Neuronal stem cell (in vitro differentiated cells): Measurements from ENCODE around the gene MRPS24.

Experiments
- DNase-seq: peaks from one replicate; pipeline ENCODE4 v3.0.0-alpha.2; 2013; ENCODE audit warnings: low spot score
- H2AFZ ChIP-seq: one replicate; pipeline ENCODE4 v1.6.1; 2013; ENCODE audit warnings: mild to moderate bottlenecking, low read length, inconsistent platforms
- H2AK5ac ChIP-seq: 2 replicates; pipeline ENCODE4 v1.6.1; 2013; ENCODE audit warnings: low read depth, mild to moderate bottlenecking, inconsistent platforms, low read length, moderate library complexity, mixed read lengths
- H2BK120ac ChIP-seq: 2 replicates; pipeline ENCODE4 v1.6.1; 2013; ENCODE audit warnings: low read depth, mild to moderate bottlenecking, inconsistent platforms, low read length, moderate library complexity, mixed read lengths
- H2BK12ac ChIP-seq: one replicate; pipeline ENCODE4 v1.6.1; 2013; ENCODE audit warnings: low read length, inconsistent platforms
- H2BK15ac ChIP-seq: 2 replicates; pipeline ENCODE4 v1.6.1; 2013; ENCODE audit warnings: mild to moderate bottlenecking, low read length, inconsistent platforms, mixed read lengths
- H2BK5ac ChIP-seq: one replicate; pipeline ENCODE4 v1.6.1; 2013; ENCODE audit warnings: inconsistent platforms, mild to moderate bottlenecking, low read length, moderate library complexity
- H3K14ac ChIP-seq: one replicate; pipeline ENCODE4 v1.6.1; 2013; ENCODE audit warnings: low read length, inconsistent platforms
- H3K18ac ChIP-seq: 2 replicates; pipeline ENCODE4 v1.6.1; 2013; ENCODE audit warnings: low read length, inconsistent platforms
- H3K23ac ChIP-seq: 2 replicates; pipeline ENCODE4 v1.6.1; 2013; ENCODE audit warnings: low read depth, mild to moderate bottlenecking, mixed read lengths, low read length, inconsistent platforms; ENCODE audit not compliant: poor library complexity
- H3K27ac ChIP-seq: replicated peaks from 3 replicates; pipeline ENCODE4 v1.5.1; 2013; ENCODE audit warnings: low read length, inconsistent platforms
- H3K27me3 ChIP-seq, 3 experiments: 2 replicates each; pipeline ENCODE4 v1.6.1; 2013; ENCODE audit warnings: low read length in 3 of 3, mild to moderate bottlenecking in 2 of 3, inconsistent platforms in 1 of 3, low read depth in 1 of 3, mixed read lengths in 1 of 3, moderate library complexity in 1 of 3; ENCODE audit not compliant: control insufficient read depth in 3 of 3, insufficient read depth in 3 of 3
- H3K36me3 ChIP-seq, 2 donors: replicated peaks in 1 of 2; 2 replicates each; pipeline ENCODE4 v1.6.1; 2013; ENCODE audit warnings: low read length in 2 of 2; ENCODE audit not compliant: control insufficient read depth in 2 of 2, insufficient read depth in 2 of 2
- H3K4ac ChIP-seq: 2 replicates; pipeline ENCODE4 v1.6.1; 2013; ENCODE audit warnings: inconsistent platforms, mild to moderate bottlenecking, low read length, moderate library complexity
- H3K4me1 ChIP-seq, 2 donors: 1 replicate in 1 of 2; 2 replicates in 1 of 2; pipeline ENCODE4 v1.6.1; 2013; ENCODE audit warnings: low read length in 2 of 2, low read depth in 1 of 2; ENCODE audit not compliant: control insufficient read depth in 2 of 2, insufficient read depth in 1 of 2
- H3K4me2 ChIP-seq: one replicate; pipeline ENCODE4 v1.6.1; 2013; ENCODE audit warnings: mild to moderate bottlenecking, low read length, inconsistent platforms; ENCODE audit not compliant: insufficient read depth, poor library complexity, severe bottlenecking
- H3K4me3 ChIP-seq, 2 donors: 2 replicates each; pipeline ENCODE4 v1.5.1; 2013; ENCODE audit warnings: low read length in 2 of 2, mild to moderate bottlenecking in 2 of 2, inconsistent platforms in 1 of 2, moderate library complexity in 1 of 2
- H3K79me1 ChIP-seq: one replicate; pipeline ENCODE4 v1.6.1; 2013; ENCODE audit warnings: low read depth, mild to moderate bottlenecking, inconsistent platforms, low read length, moderate library complexity
- H3K9ac ChIP-seq: one replicate; pipeline ENCODE4 v1.6.1; 2013; ENCODE audit warnings: mild to moderate bottlenecking, low read depth, low read length, inconsistent platforms; ENCODE audit not compliant: poor library complexity
- H3K9me3 ChIP-seq, 2 donors: replicated peaks in 1 of 2; 2 replicates each; pipeline versions ENCODE3 to v1.6.1; 2013; ENCODE audit warnings: low read length in 2 of 2, mild to moderate bottlenecking in 2 of 2, inconsistent platforms in 1 of 2, low read depth in 1 of 2, mixed read lengths in 1 of 2, moderate library complexity in 1 of 2; ENCODE audit not compliant: control insufficient read depth in 2 of 2, insufficient read depth in 1 of 2
- H4K8ac ChIP-seq: one replicate; pipeline ENCODE4 v1.6.1; 2013; ENCODE audit warnings: low read depth, mild to moderate bottlenecking, inconsistent platforms, low read length, moderate library complexity
- H4K91ac ChIP-seq: one replicate; pipeline ENCODE4 v1.6.1; 2013; ENCODE audit warnings: low read length, low read depth, mild to moderate bottlenecking, inconsistent platforms; ENCODE audit not compliant: poor library complexity
- WGBS, 2 donors: extraction: QIAGEN DNeasy Blood & Tissue Kit; methylation state at CpG; one replicate each; pipeline ENCODE4 v1.1.7; 2013; ENCODE audit warnings: missing lambda C conversion rate in 2 of 2, mixed read lengths in 1 of 2; ENCODE audit not compliant: insufficient read length in 2 of 2, insufficient replicate concordance in 1 of 2; ENCODE audit errors: extremely low coverage in 2 of 2; 5-methylcytosine and 5-hydroxymethylcytosine counted together

The MRPS24 gene

GRCh38 chr7:43888993-43889945 lies 20.0 kb upstream of the MRPS24 start:
- Histone ChIP-seq H3K4me2 (no peak overlapping the region), H3K14ac (no peak overlapping the region), H3K36me3 (peaks cover 0 to 28% of the 10 kb centered on the region in 2 donors), H3K9ac (no peak overlapping the region), H3K79me1 (no peaks in the 10 kb centered on the region), H3K18ac (no peak overlapping the region), H3K23ac (no peak overlapping the region), H2BK12ac (no peak overlapping the region), H3K27ac (no peak overlapping the region), H2BK120ac (no peak overlapping the region), H3K27me3 (no peaks in the 10 kb centered on the region), H2BK5ac (no peak overlapping the region), H2AFZ (no peak overlapping the region), H4K8ac (no peak overlapping the region), H2BK15ac (no peak overlapping the region), H3K4me3 (no peak overlapping the region), H3K9me3 (no peaks in the 10 kb centered on the region), H4K91ac (no peak overlapping the region), H2AK5ac (no peak overlapping the region), H3K4me1 (no peaks in the 10 kb centered on the region), H3K4ac (no peak overlapping the region)
- no CpG with 5 or more reads among the region's 7 CpGs for WGBS, 2 donors
- DNase-seq = no peak

GRCh38 chr7:43884617-43885016 lies 15.3 kb upstream of the MRPS24 start:
- WGBS, 2 donors = no CpG with 5 or more reads among the region's 4 CpGs
- Histone ChIP-seq H3K4ac (no peak overlapping the region), H3K4me1 (no peaks in the 10 kb centered on the region), H2BK15ac (no peak overlapping the region), H2BK120ac (no peak overlapping the region), H3K4me2 (no peak overlapping the region), H3K9me3 (no peaks in the 10 kb centered on the region), H3K27ac (no peak overlapping the region), H3K4me3 (no peak overlapping the region), H2AFZ (no peak overlapping the region), H4K8ac (no peak overlapping the region), H3K9ac (no peak overlapping the region), H3K18ac (no peak overlapping the region), H2BK12ac (no peak overlapping the region), H3K14ac (no peak overlapping the region), H2AK5ac (no peak overlapping the region), H3K23ac (no peak overlapping the region), H4K91ac (no peak overlapping the region), H3K79me1 (no peaks in the 10 kb centered on the region), H3K36me3 (peaks cover 0 to 67% of the 10 kb centered on the region in 2 donors), H3K27me3 (no peaks in the 10 kb centered on the region), H2BK5ac (no peak overlapping the region)
- DNase-seq = no peak

DNA sequence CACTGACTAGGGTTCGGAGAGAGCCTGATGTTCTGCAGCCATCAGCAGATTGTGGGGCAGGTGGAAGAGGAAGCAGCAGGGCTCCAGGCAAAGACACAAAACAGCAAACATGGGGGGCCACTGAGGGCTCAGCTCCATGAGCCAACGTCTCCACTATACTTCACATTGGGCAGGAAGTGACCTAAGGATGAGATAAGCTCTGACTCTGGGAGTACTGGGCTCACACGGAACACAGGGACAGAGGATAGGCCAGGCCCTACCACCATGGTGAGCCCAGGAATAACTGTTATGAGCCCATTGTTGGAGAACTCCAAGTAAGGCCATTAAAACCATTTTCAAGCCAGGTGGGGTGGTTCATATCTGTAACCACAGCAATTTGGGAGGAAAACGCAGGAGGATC lies 14.9 kb upstream of the MRPS24 start:
- H2BK5ac ChIP-seq = no peak overlapping the region
- H4K91ac ChIP-seq = no peak overlapping the region
- no peaks in the 10 kb centered on the region for H3K4me1 ChIP-seq
- no peak overlapping the region for H2BK120ac ChIP-seq
- H2AK5ac ChIP-seq = no peak overlapping the region
- H3K9ac ChIP-seq = no peak overlapping the region
- H3K18ac ChIP-seq = no peak overlapping the region
- DNase-seq = no peak
- no peak overlapping the region for H3K14ac ChIP-seq
- no peak overlapping the region for H3K4me3 ChIP-seq
- no peak overlapping the region for H3K23ac ChIP-seq
- no peak overlapping the region for H3K4me2 ChIP-seq
- no peaks in the 10 kb centered on the region for H3K9me3 ChIP-seq
- peaks cover under 1 to 71% of the 10 kb centered on the region in 2 donors for H3K36me3 ChIP-seq
- no peaks in the 10 kb centered on the region for H3K27me3 ChIP-seq
- H3K79me1 ChIP-seq = no peaks in the 10 kb centered on the region
- no peak overlapping the region for H4K8ac ChIP-seq
- no peak overlapping the region for H2BK15ac ChIP-seq
- no peak overlapping the region for H2BK12ac ChIP-seq
- no peak overlapping the region for H2AFZ ChIP-seq
- no CpG with 5 or more reads among the region's 4 CpGs for WGBS, 2 donors
- no peak overlapping the region for H3K4ac ChIP-seq
- no peak overlapping the region for H3K27ac ChIP-seq

GRCh38 chr7:43880596-43880995 lies 11.3 kb upstream of the MRPS24 start:
- Histone ChIP-seq H3K4ac (no peak overlapping the region), H2BK12ac (no peak overlapping the region), H3K27ac (no peak overlapping the region), H3K36me3 (peaks cover 15 to 89% of the 10 kb centered on the region in 2 donors), H3K27me3 (no peaks in the 10 kb centered on the region), H3K4me1 (no peaks in the 10 kb centered on the region), H2AK5ac (no peak overlapping the region), H4K8ac (no peak overlapping the region), H3K4me2 (no peak overlapping the region), H2AFZ (no peak overlapping the region), H3K18ac (no peak overlapping the region), H3K79me1 (no peaks in the 10 kb centered on the region), H2BK120ac (no peak overlapping the region), H3K23ac (no peak overlapping the region), H2BK15ac (no peak overlapping the region), H3K4me3 (no peak overlapping the region), H4K91ac (no peak overlapping the region), H3K9ac (no peak overlapping the region), H3K14ac (no peak overlapping the region), H3K9me3 (no peaks in the 10 kb centered on the region), H2BK5ac (no peak overlapping the region)
- WGBS, 2 donors = no CpG with 5 or more reads among the region's 5 CpGs
- DNase-seq = no peak
